Trophoblast cell (in vitro differentiated cells and primary cell): Measurements from ENCODE around the gene DIAPH1.

ENCODE experiments used
- DNase-seq, 2 donors: peaks; one replicate each; pipeline ENCODE4 v3.0.0-alpha.2; 2016
- H2AFZ ChIP-seq: 2 replicates; pipeline ENCODE4 v1.6.1; 2013; ENCODE audit warnings: low read length, moderate library complexity, mild to moderate bottlenecking; ENCODE audit not compliant: insufficient read depth, poor library complexity
- H2AK5ac ChIP-seq: 2 replicates; pipeline ENCODE4 v1.6.1; 2013; ENCODE audit warnings: mild to moderate bottlenecking, low read length
- H2BK120ac ChIP-seq: 2 replicates; pipeline ENCODE4 v1.6.1; 2013; ENCODE audit warnings: low read length, mild to moderate bottlenecking, moderate library complexity; ENCODE audit not compliant: insufficient read depth, poor library complexity
- H2BK12ac ChIP-seq: 2 replicates; pipeline ENCODE4 v1.6.1; 2013; ENCODE audit warnings: mild to moderate bottlenecking, low read length, moderate library complexity
- H2BK5ac ChIP-seq: 2 replicates; pipeline ENCODE4 v1.6.1; 2013; ENCODE audit warnings: low read length, low read depth, moderate library complexity, mild to moderate bottlenecking; ENCODE audit not compliant: poor library complexity
- H3K14ac ChIP-seq: 2 replicates; pipeline ENCODE4 v1.6.1; 2013; ENCODE audit warnings: mild to moderate bottlenecking, low read length
- H3K18ac ChIP-seq: 2 replicates; pipeline ENCODE4 v1.6.1; 2013; ENCODE audit warnings: mild to moderate bottlenecking, low read length
- H3K23ac ChIP-seq: 2 replicates; pipeline ENCODE4 v1.6.1; 2013; ENCODE audit warnings: low read length
- H3K27ac ChIP-seq: 2 replicates; pipeline ENCODE4 v1.5.1; 2013; ENCODE audit warnings: low read depth, mild to moderate bottlenecking, inconsistent platforms, low read length, moderate library complexity
- H3K27me3 ChIP-seq: 2 replicates; pipeline ENCODE4 v1.6.1; 2013; ENCODE audit warnings: inconsistent platforms, mild to moderate bottlenecking, low read length, moderate library complexity; ENCODE audit not compliant: insufficient read depth
- H3K36me3 ChIP-seq, 2 experiments: 1 replicate in 1 of 2; 2 replicates in 1 of 2; pipeline ENCODE4 v1.6.1; 2013; ENCODE audit warnings: low read length in 2 of 2, mild to moderate bottlenecking in 2 of 2, moderate library complexity in 1 of 2; ENCODE audit not compliant: insufficient read depth in 2 of 2, control insufficient read depth in 1 of 2
- H3K4ac ChIP-seq: 2 replicates; pipeline ENCODE4 v1.6.1; 2013; ENCODE audit warnings: low read depth, mild to moderate bottlenecking, low read length, moderate library complexity
- H3K4me1 ChIP-seq, 2 experiments: 1 replicate in 1 of 2; 2 replicates in 1 of 2; pipeline ENCODE4 v1.6.1; 2013; ENCODE audit warnings: low read length in 2 of 2, mild to moderate bottlenecking in 2 of 2, moderate library complexity in 1 of 2; ENCODE audit not compliant: insufficient read depth in 2 of 2, control insufficient read depth in 1 of 2
- H3K4me2 ChIP-seq: 2 replicates; pipeline ENCODE4 v1.6.1; 2013; ENCODE audit warnings: inconsistent platforms, mild to moderate bottlenecking, low read length, moderate library complexity
- H3K4me3 ChIP-seq: 2 replicates; pipeline ENCODE4 v1.5.1; 2013; ENCODE audit warnings: mild to moderate bottlenecking, low read depth, low read length, inconsistent platforms
- H3K79me1 ChIP-seq: one replicate; pipeline ENCODE4 v1.6.1; 2013; ENCODE audit warnings: low read length
- H3K79me2 ChIP-seq: 2 replicates; pipeline ENCODE4 v1.6.1; 2013; ENCODE audit warnings: low read length, mild to moderate bottlenecking; ENCODE audit not compliant: control insufficient read depth, insufficient read depth, poor library complexity
- H3K9ac ChIP-seq: 2 replicates; pipeline ENCODE4 v1.6.1; 2013; ENCODE audit warnings: mild to moderate bottlenecking, low read length
- H3K9me3 ChIP-seq: 2 replicates; pipeline ENCODE4 v1.6.1; 2013; ENCODE audit warnings: low read depth, mild to moderate bottlenecking, control low read depth, inconsistent platforms, low read length; ENCODE audit not compliant: insufficient read depth
- H4K12ac ChIP-seq: 2 replicates; pipeline ENCODE4 v1.6.1; 2013; ENCODE audit warnings: low read depth, mild to moderate bottlenecking, low read length, moderate library complexity
- H4K8ac ChIP-seq: 2 replicates; pipeline ENCODE4 v1.6.1; 2013; ENCODE audit warnings: low read depth, mild to moderate bottlenecking, low read length, moderate library complexity
- H4K91ac ChIP-seq: one replicate; pipeline ENCODE4 v1.6.1; 2013; ENCODE audit warnings: low read depth, mild to moderate bottlenecking, low read length, moderate library complexity
- WGBS: extraction: QIAGEN DNeasy Blood & Tissue Kit; methylation state at CpG from one replicate; pipeline ENCODE4 v1.1.7; 2013; ENCODE audit warnings: missing lambda C conversion rate; ENCODE audit not compliant: insufficient read length, insufficient coverage; ENCODE audit errors: extremely low coverage; 5-methylcytosine and 5-hydroxymethylcytosine counted together

Gene DIAPH1

GRCh38 chr5:141490271-141490670 lies 128.5 kb downstream of the DIAPH1 start:
- Histone ChIP-seq H3K9me3 (peaks cover 10% of the 10 kb centered on the region), H4K12ac (no peak overlapping the region), H2AFZ (no peak overlapping the region), H3K27me3 (peaks cover 9% of the 10 kb centered on the region), H4K91ac (no peak overlapping the region), H3K9ac (no peak overlapping the region), H3K14ac (no peak overlapping the region), H2BK12ac (no peak overlapping the region), H3K18ac (no peak overlapping the region), H3K36me3 (peaks cover 60 to 61% of the 10 kb centered on the region in 2 experiments), H2BK120ac (no peak overlapping the region), H4K8ac (no peak overlapping the region), H3K4me2 (no peak overlapping the region), H3K79me1 (peaks cover 4% of the 10 kb centered on the region), H3K23ac (no peak overlapping the region), H3K79me2 (no peaks in the 10 kb centered on the region), H3K4me1 (peaks cover 16 to 28% of the 10 kb centered on the region in 2 experiments), H3K4ac (no peak overlapping the region), H3K27ac (no peak overlapping the region), H3K4me3 (no peak overlapping the region), H2AK5ac (no peak overlapping the region), H2BK5ac (no peak overlapping the region)
- no peak for DNase-seq
- WGBS: no CpG with 5 or more reads among the region's 10 CpGs

GRCh38 chr5:141489841-141490240 lies 129.0 kb downstream of the DIAPH1 start:
- no peak overlapping the region for H3K27ac ChIP-seq
- peaks cover under 1% of the 10 kb centered on the region for H3K79me1 ChIP-seq
- H2AK5ac ChIP-seq: no peak overlapping the region
- H2BK12ac ChIP-seq: no peak overlapping the region
- H3K4me3 ChIP-seq: no peak overlapping the region
- H3K9me3 ChIP-seq: peaks cover 12% of the 10 kb centered on the region
- H4K8ac ChIP-seq: no peak overlapping the region
- H3K4ac ChIP-seq: no peak overlapping the region
- H3K79me2 ChIP-seq: no peaks in the 10 kb centered on the region
- H3K18ac ChIP-seq: no peak overlapping the region
- H2BK5ac ChIP-seq: no peak overlapping the region
- no peak overlapping the region for H4K12ac ChIP-seq
- no peak overlapping the region for H4K91ac ChIP-seq
- no CpG with 5 or more reads among the region's 10 CpGs for WGBS
- no peak overlapping the region for H3K14ac ChIP-seq
- H3K36me3 ChIP-seq: peaks cover 58% of the 10 kb centered on the region in 2 experiments
- no peak overlapping the region for H3K9ac ChIP-seq
- H2BK120ac ChIP-seq: no peak overlapping the region
- DNase-seq: no peak
- H3K27me3 ChIP-seq: peaks cover 9% of the 10 kb centered on the region
- no peak overlapping the region for H3K4me2 ChIP-seq
- H3K4me1 ChIP-seq: peaks cover 13 to 23% of the 10 kb centered on the region in 2 experiments
- no peak overlapping the region for H2AFZ ChIP-seq
- no peak overlapping the region for H3K23ac ChIP-seq

- H3K27ac ChIP-seq: peak within 1 kb of the TSS; percentile 7
- H4K8ac ChIP-seq: no peak within 1 kb of the TSS
- no peak within 1 kb of the TSS for H3K23ac ChIP-seq
- peaks cover 10 to 21% of the 10 kb centered on the region in 2 experiments for H3K4me1 ChIP-seq
- H2BK5ac ChIP-seq: no peak within 1 kb of the TSS
- H3K36me3 ChIP-seq: peaks cover 56% of the 10 kb centered on the region in 2 experiments
- no peak within 1 kb of the TSS for H3K9ac ChIP-seq
- no peak within 1 kb of the TSS for H4K12ac ChIP-seq
- H3K27me3 ChIP-seq: peaks cover 9% of the 10 kb centered on the region
- H2BK120ac ChIP-seq: no peak within 1 kb of the TSS
- H2AFZ ChIP-seq: no peak within 1 kb of the TSS
- H3K79me2 ChIP-seq: no peaks in the 10 kb centered on the region
- no peaks in the 10 kb centered on the region for H3K79me1 ChIP-seq
- no peak within 1 kb of the TSS for H3K14ac ChIP-seq
- no peak for DNase-seq
- no peak within 1 kb of the TSS for H2AK5ac ChIP-seq
- no peak within 1 kb of the TSS for H3K4ac ChIP-seq
- H3K4me2 ChIP-seq: no peak within 1 kb of the TSS
- no CpG with 5 or more reads among the region's 14 CpGs for WGBS
- H3K18ac ChIP-seq: peak within 1 kb of the TSS; percentile 30
- no peak within 1 kb of the TSS for H3K4me3 ChIP-seq
- peaks cover 12% of the 10 kb centered on the region for H3K9me3 ChIP-seq
- no peak within 1 kb of the TSS for H2BK12ac ChIP-seq
- no peak within 1 kb of the TSS for H4K91ac ChIP-seq
Measured at GRCh38 chr5:141488591-141489561, 129.9 kb downstream of the DIAPH1 start, which contains the start of gene PCDHGC5. TSS of gene PCDHGC5 (plus strand) at chr5:141489081. CDS start at chr5:141489241, 160 bp downstream.

GRCh38 chr5:141487131-141487530 lies 131.7 kb downstream of the DIAPH1 start:
- no peak overlapping the region for H2AK5ac ChIP-seq
- H2AFZ ChIP-seq: no peak overlapping the region
- no peak overlapping the region for H3K4me3 ChIP-seq
- no peak overlapping the region for H3K23ac ChIP-seq
- H3K4me2 ChIP-seq: no peak overlapping the region
- no peak overlapping the region for H2BK12ac ChIP-seq
- H4K8ac ChIP-seq: no peak overlapping the region
- peaks cover 14 to 23% of the 10 kb centered on the region in 2 experiments for H3K4me1 ChIP-seq
- H3K18ac ChIP-seq: no peak overlapping the region
- H2BK5ac ChIP-seq: no peak overlapping the region
- no peak overlapping the region for H3K14ac ChIP-seq
- H4K12ac ChIP-seq: no peak overlapping the region
- H4K91ac ChIP-seq: no peak overlapping the region
- peaks cover 5% of the 10 kb centered on the region for H3K27me3 ChIP-seq
- H3K9ac ChIP-seq: no peak overlapping the region
- no peak overlapping the region for H3K4ac ChIP-seq
- no peak overlapping the region for H3K27ac ChIP-seq
- H2BK120ac ChIP-seq: no peak overlapping the region
- H3K79me1 ChIP-seq: no peaks in the 10 kb centered on the region
- peaks cover 49 to 51% of the 10 kb centered on the region in 2 experiments for H3K36me3 ChIP-seq
- no peaks in the 10 kb centered on the region for H3K79me2 ChIP-seq
- WGBS: no CpG with 5 or more reads among the region's 7 CpGs
- no peak for DNase-seq
- peaks cover 12% of the 10 kb centered on the region for H3K9me3 ChIP-seq
